H1 (cell line): ENCODE results near the gene ZPBP2. TPM values are rescaled to one million over a fixed set of nuclear protein-coding genes. Genes with fewer than 3 reads are reported as not detected.

Source experiments
- CTCF ChIA-PET: fragments of 300-600 bp; sonication (Branson Sonifier 250); formaldehyde crosslinking; loops from one replicate; lab custom pipeline; 2021; ENCODE audit not compliant: partially characterized antibody; lab: Charles Lee
- POLR2A ChIA-PET: fragments of 300-600 bp; sonication (Branson Sonifier 250); formaldehyde crosslinking; loops from one replicate; lab custom pipeline; 2021; ENCODE audit warnings: inconsistent platforms; ENCODE audit not compliant: partially characterized antibody; lab: Charles Lee
- DNase-seq, 2 experiments: peaks; one replicate each; pipeline versions ENCODE4 v3.0.0 to v3.0.0-alpha.2; 2010 to 2022; ENCODE audit warnings: low spot score in 2 of 2, low read depth in 1 of 2, mixed read lengths in 1 of 2
- FAIRE-seq: peaks from 2 replicates; lab custom pipeline; 2011; peaks lifted over from hg19 to GRCh38; lab: Jason Lieb, UNC
- H2AFZ ChIP-seq: 2 replicates; pipeline ENCODE4 v1.8.1; 2012; ENCODE audit warnings: low read length, inconsistent platforms
- H2AK5ac ChIP-seq: 2 replicates; pipeline ENCODE4 v1.6.1; 2013; ENCODE audit warnings: low read depth, low read length
- H2BK120ac ChIP-seq: replicated peaks from 2 replicates; pipeline ENCODE3; 2013; ENCODE audit warnings: low read depth, low read length, inconsistent platforms
- H2BK12ac ChIP-seq: 2 replicates; pipeline ENCODE4 v1.6.1; 2013; ENCODE audit warnings: low read depth, low read length
- H2BK15ac ChIP-seq: 2 replicates; pipeline ENCODE4 v1.6.1; 2013; ENCODE audit warnings: low read length
- H2BK20ac ChIP-seq: 2 replicates; pipeline ENCODE4 v1.6.1; 2013; ENCODE audit warnings: low read length
- H2BK5ac ChIP-seq: 2 replicates; pipeline ENCODE4 v1.6.1; 2013; ENCODE audit warnings: low read depth, low read length
- H3K14ac ChIP-seq: 2 replicates; pipeline ENCODE4 v1.6.1; 2013; ENCODE audit warnings: inconsistent platforms; ENCODE audit not compliant: insufficient read length
- H3K18ac ChIP-seq: 2 replicates; pipeline ENCODE4 v1.6.1; 2013; ENCODE audit warnings: low read length; ENCODE audit errors: extremely low read depth
- H3K23ac ChIP-seq: 2 replicates; pipeline ENCODE4 v1.6.1; 2013; ENCODE audit warnings: inconsistent platforms; ENCODE audit not compliant: insufficient read length
- H3K23me2 ChIP-seq: 2 replicates; pipeline ENCODE4 v1.6.1; 2013; ENCODE audit warnings: low read depth, low read length
- H3K27ac ChIP-seq: 2 replicates; pipeline ENCODE4 v1.6.1; 2011; ENCODE audit warnings: low read depth, low read length, inconsistent platforms
- H3K27me3 ChIP-seq, 4 experiments: replicated peaks in 1 of 4; 1 replicate in 1 of 4; 2 replicates in 3 of 4; pipeline versions ENCODE4 v1.6.1 to v1.8.1; 2011 to 2013; ENCODE audit warnings: low read length in 3 of 4, mild to moderate bottlenecking in 3 of 4, inconsistent platforms in 2 of 4, mixed read lengths in 2 of 4, moderate library complexity in 1 of 4; ENCODE audit not compliant: control insufficient read depth in 3 of 4, insufficient read depth in 3 of 4; ENCODE audit errors: extremely low read depth in 1 of 4
- H3K36me3 ChIP-seq, 4 experiments: 2 replicates each; pipeline versions ENCODE4 v1.6.1 to v1.8.1; 2011 to 2013; ENCODE audit warnings: mild to moderate bottlenecking in 4 of 4, low read length in 3 of 4, moderate library complexity in 2 of 4, control low read depth in 1 of 4, inconsistent platforms in 1 of 4; ENCODE audit not compliant: insufficient read depth in 4 of 4, control insufficient read depth in 2 of 4
- H3K4ac ChIP-seq: replicated peaks from 2 replicates; pipeline ENCODE3; 2013; ENCODE audit warnings: low read length, low read depth, mixed read lengths, inconsistent platforms; ENCODE audit not compliant: insufficient read length
- H3K4me1 ChIP-seq, 4 experiments: replicated peaks in 1 of 4; 1 replicate in 1 of 4; 2 replicates in 3 of 4; pipeline versions ENCODE4 v1.6.1 to v1.8.1; 2011 to 2013; ENCODE audit warnings: low read length in 3 of 4, inconsistent platforms in 2 of 4, mixed read lengths in 1 of 4; ENCODE audit not compliant: insufficient read depth in 4 of 4, control insufficient read depth in 3 of 4
- H3K4me2 ChIP-seq, 2 experiments: 2 replicates each; pipeline versions ENCODE4 v1.6.1 to v1.8.1; 2011 to 2013; ENCODE audit warnings: low read depth in 2 of 2, low read length in 2 of 2, control low read depth in 1 of 2, inconsistent platforms in 1 of 2, mild to moderate bottlenecking in 1 of 2; ENCODE audit not compliant: insufficient read depth in 1 of 2
- H3K4me3 ChIP-seq, 4 experiments: fragments of 200-600, 300-600 bp in 1 of 4; sonication (generic), shearing (Covaris generic), sonication (Bioruptor Twin) in 1 of 4; 2 replicates each; pipeline versions ENCODE4 v1.5.1 to v1.8.1; 2011 to 2016; ENCODE audit warnings: low read length in 4 of 4, low read depth in 3 of 4, control low read depth in 2 of 4, inconsistent platforms in 2 of 4, mild to moderate bottlenecking in 2 of 4, mixed read lengths in 1 of 4, moderate library complexity in 1 of 4; ENCODE audit not compliant: insufficient read depth in 2 of 4; ENCODE audit errors: extremely low read depth in 1 of 4
- H3K56ac ChIP-seq: replicated peaks from 2 replicates; pipeline ENCODE3; 2013; ENCODE audit warnings: low read depth, mild to moderate bottlenecking, mixed read lengths, low read length, inconsistent platforms; ENCODE audit not compliant: insufficient read length
- H3K79me1 ChIP-seq: 2 replicates; pipeline ENCODE4 v1.6.1; 2013; ENCODE audit warnings: low read depth, low read length, control low read depth
- H3K79me2 ChIP-seq, 2 experiments: 2 replicates each; pipeline versions ENCODE4 v1.6.1 to v1.8.1; 2012 to 2013; ENCODE audit warnings: low read length in 2 of 2, mild to moderate bottlenecking in 2 of 2, inconsistent platforms in 1 of 2; ENCODE audit not compliant: insufficient read depth in 2 of 2, control insufficient read depth in 1 of 2
- H3K9ac ChIP-seq, 4 experiments: replicated peaks in 1 of 4; 1 replicate in 1 of 4; 2 replicates in 3 of 4; pipeline versions ENCODE4 v1.6.1 to v1.8.1; 2011 to 2013; ENCODE audit warnings: low read depth in 3 of 4, low read length in 3 of 4, control low read depth in 2 of 4, mild to moderate bottlenecking in 2 of 4, moderate library complexity in 2 of 4, inconsistent platforms in 1 of 4; ENCODE audit errors: extremely low read depth in 1 of 4
- H3K9me3 ChIP-seq, 2 experiments: 2 replicates each; pipeline versions ENCODE4 v1.6.1 to v1.8.1; 2012 to 2013; ENCODE audit warnings: mild to moderate bottlenecking in 2 of 2, moderate library complexity in 2 of 2, control low read depth in 1 of 2, inconsistent platforms in 1 of 2, low read depth in 1 of 2, low read length in 1 of 2, mixed read lengths in 1 of 2; ENCODE audit not compliant: insufficient read depth in 2 of 2
- H4K20me1 ChIP-seq, 2 experiments: replicated peaks in 1 of 2; 2 replicates each; pipeline versions ENCODE3 to v1.8.1; 2011 to 2013; ENCODE audit warnings: inconsistent platforms in 2 of 2, low read length in 2 of 2, mild to moderate bottlenecking in 1 of 2; ENCODE audit not compliant: insufficient read depth in 2 of 2, control insufficient read depth in 1 of 2
- H4K5ac ChIP-seq: 2 replicates; pipeline ENCODE4 v1.6.1; 2013; ENCODE audit warnings: low read length, low read depth, mixed read lengths, inconsistent platforms; ENCODE audit not compliant: insufficient read length
- H4K8ac ChIP-seq: 2 replicates; pipeline ENCODE4 v1.8.0; 2013; ENCODE audit warnings: mild to moderate bottlenecking, moderate library complexity, low read length, inconsistent platforms; ENCODE audit not compliant: insufficient read depth; ENCODE audit errors: extremely low read depth
- H4K91ac ChIP-seq: replicated peaks from 2 replicates; pipeline ENCODE3; 2013; ENCODE audit warnings: low read length, mixed read lengths, inconsistent platforms; ENCODE audit not compliant: insufficient read length
- GABPA ChIP-seq: IDR thresholded peaks from 2 replicates; pipeline ENCODE4 v1.6.1; 2011; ENCODE audit warnings: mild to moderate bottlenecking, low read length, moderate library complexity, borderline replicate concordance; ENCODE audit not compliant: insufficient read depth
- HDAC2 ChIP-seq, 2 experiments: fragments of 300-600 bp in 1 of 2; sonication (generic) in 1 of 2; IDR thresholded peaks; 2 replicates each; pipeline ENCODE4 v1.6.1; 2011 to 2012; ENCODE audit warnings: low read depth in 2 of 2, low read length in 2 of 2, mild to moderate bottlenecking in 2 of 2, moderate library complexity in 2 of 2, borderline replicate concordance in 1 of 2, inconsistent platforms in 1 of 2
- RXRA ChIP-seq: IDR thresholded peaks from 2 replicates; pipeline ENCODE4 v1.6.1; 2011; ENCODE audit warnings: low read depth, mild to moderate bottlenecking, low read length, moderate library complexity; ENCODE audit not compliant: insufficient read depth
- TAF1 ChIP-seq: IDR thresholded peaks from 2 replicates; pipeline ENCODE4 v1.6.1; 2011; ENCODE audit warnings: mild to moderate bottlenecking, low read depth, low read length
- TBP ChIP-seq: IDR thresholded peaks from 2 replicates; pipeline ENCODE4 v1.6.1; 2011; ENCODE audit warnings: low read depth, low read length, improper control_type of control experiment
- WGBS, 2 experiments: shearing (Covaris generic) in 1 of 2; methylation state at CpG; one replicate each; pipeline versions ENCODE4 v1.1.6 to v1.1.7; 2013 to 2015; ENCODE audit warnings: low lambda C conversion rate in 2 of 2, mixed read lengths in 2 of 2, inconsistent platforms in 1 of 2, low coverage in 1 of 2, missing lambda C conversion rate in 1 of 2; ENCODE audit not compliant: insufficient replicate concordance in 2 of 2, insufficient coverage in 1 of 2, insufficient read length in 1 of 2; ENCODE audit errors: extremely low coverage in 1 of 2, missing lambda C conversion rate in 1 of 2; 5-methylcytosine and 5-hydroxymethylcytosine counted together
- polyA plus RNA-seq, 7 experiments: library from polyadenylated mRNA; depleted of rRNA in 3 of 7; stranded (reverse) in 5 of 7; unstranded in 2 of 7; fragments of >200 nt in 5 of 7; fragments of 200-250 nt in 2 of 7; gene quantifications; 1 replicate in 5 of 7; 2 replicates in 1 of 7; 4 replicates in 1 of 7; pipeline versions ENCODE4 v1.2.1 to v1.2.3, GENCODE V29; 2011 to 2013; ENCODE audit warnings: missing spikeins in 2 of 7, mixed read lengths in 2 of 7
- total RNA-seq: library from RNA; stranded (reverse); fragmentation: NEBNext Ultra II Directional; extraction: Animal tissue kit (Norgen Biotek cat#: 25700); gene quantifications from 2 replicates; pipeline ENCODE4 v1.2.1, GENCODE V29; 2021

The ZPBP2 gene
- total and polyA plus RNA-seq, 2 of the 8 experiments (the other 6 are each of a cell fraction or from before 2014, with no cell fraction given) = not detected

DNA sequence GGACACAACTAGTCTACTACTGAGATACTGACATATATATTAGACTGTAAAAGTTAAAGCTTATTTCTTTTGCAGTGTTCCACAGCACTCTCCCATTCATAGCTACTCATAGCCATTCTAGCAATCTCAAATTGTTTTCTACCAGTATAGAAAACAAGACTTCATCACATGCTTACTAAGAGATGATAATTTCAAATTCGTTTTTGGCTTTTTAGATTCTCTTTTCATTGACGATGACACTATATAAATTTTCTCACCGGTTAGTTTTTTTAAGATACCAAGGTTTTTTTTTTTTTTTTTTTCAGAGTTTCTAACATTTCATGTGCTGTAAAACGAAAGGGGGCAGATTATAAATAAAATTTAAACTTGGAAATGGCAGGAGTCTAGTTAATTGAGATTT, 21.8 kb upstream of the ZPBP2 start:
- H3K79me1 ChIP-seq = no peaks in the 10 kb centered on the region
- H3K56ac ChIP-seq = no peak overlapping the region
- no peaks in the 10 kb centered on the region for H3K27me3 ChIP-seq
- no peaks in the 10 kb centered on the region for H3K9me3 ChIP-seq
- H2BK12ac ChIP-seq = no peak overlapping the region
- H3K9ac ChIP-seq = no peak overlapping the region
- H3K18ac ChIP-seq = no peak overlapping the region
- no peak overlapping the region for H2AFZ ChIP-seq
- 81% methylated on average over 4 of the region's 4 CpGs; no CpG with 5 or more reads in 1 of the 2 experiments for WGBS, 2 experiments
- no peak overlapping the region for H2BK15ac ChIP-seq
- no peak overlapping the region for H4K91ac ChIP-seq
- no peak overlapping the region for H3K4me3 ChIP-seq
- FAIRE-seq (no peak), DNase-seq (no peak)
- no peak overlapping the region for H2BK5ac ChIP-seq
- H2AK5ac ChIP-seq = no peak overlapping the region
- POLR2A ChIA-PET = no interaction called here
- H3K27ac ChIP-seq = no peak overlapping the region
- no peaks in the 10 kb centered on the region for H4K20me1 ChIP-seq
- H3K36me3 ChIP-seq = no peaks in the 10 kb centered on the region
- no peaks in the 10 kb centered on the region for H3K23me2 ChIP-seq
- CTCF ChIA-PET = interaction anchor here (0.8 to 1.4 kb wide), 2 partner anchors 11 to 124 kb away, joined by 4 to 5 read pairs; no protein-coding TSS in a partner anchor
- no peak overlapping the region for H3K4me2 ChIP-seq
- H3K23ac ChIP-seq = no peak overlapping the region
- TF ChIP-seq RXRA (no peak), TAF1 (no peak), GABPA (no peak), HDAC2 (IDR thresholded peaks at IDR 0.05; ENCODE audit: borderline replicate concordance in 1 of 2, low read depth in 2 of 2, low read length in 2 of 2) (no peak), TBP (no peak)
- no peak overlapping the region for H2BK120ac ChIP-seq
- H3K14ac ChIP-seq = no peak overlapping the region
- H4K5ac ChIP-seq = no peak overlapping the region
- H4K8ac ChIP-seq = no peak overlapping the region
- H3K4ac ChIP-seq = no peak overlapping the region
- no peaks in the 10 kb centered on the region for H3K79me2 ChIP-seq
- no peaks in the 10 kb centered on the region for H3K4me1 ChIP-seq
- H2BK20ac ChIP-seq = no peak overlapping the region
